Mucosa of gallbladder (tissue), 1 donor: ENCODE data around the gene BNIPL. TPM values are rescaled to one million over a fixed set of nuclear protein-coding genes. Genes with fewer than 3 reads are reported as not detected.

Experiments used
- DNase-seq: peaks from one replicate; pipeline ENCODE4 v3.0.0-alpha.2; 2020; ENCODE audit warnings: low spot score
- total RNA-seq: library from RNA; stranded (reverse); gene quantifications from one replicate; pipeline ENCODE4 v1.2.1, GENCODE V29; 2021
- donor health status: DM: no; HTN: no; CAD: no.

Gene BNIPL
- total RNA-seq, 1 donor from 2014 or later: 0.66 TPM

- DNase-seq: peak; percentile 47
These were observed 22.3 kb downstream of the BNIPL start for GRCh38 chr1:151058692-151059091.

- DNase-seq: peak; percentile 83
These were observed 23.0 kb downstream of the BNIPL start, which contains the start of gene CDC42SE1 for GRCh38 chr1:151059109-151060006. Gene CDC42SE1 (minus strand): TSS chr1:151059622. CDS start chr1:151055730, 3,892 bp downstream.

- DNase-seq: peak; percentile 39
These were observed 23.7 kb downstream of the BNIPL start, which contains the start of gene MLLT11 for GRCh38 chr1:151060007-151060656. Gene MLLT11 (plus strand): TSS chr1:151060397. CDS start chr1:151067225, 6,828 bp downstream.

- DNase-seq: no peak
These were observed 24.5 kb downstream of the BNIPL start for GRCh38 chr1:151060657-151061421.

- no peak for DNase-seq
These were observed 25.3 kb downstream of the BNIPL start for GRCh38 chr1:151061704-151062103.

GRCh38 chr1:151062741-151063371 is 26.5 kb downstream of the BNIPL start:
- DNase-seq: no peak

- DNase-seq: no peak
These were observed 28.8 kb downstream of the BNIPL start for GRCh38 chr1:151065089-151065645.

GRCh38 chr1:151067185-151067584 is 30.8 kb downstream of the BNIPL start:
- DNase-seq: no peak

- DNase-seq: no peak
These were observed 32.7 kb downstream of the BNIPL start for GRCh38 chr1:151069103-151069486.

- DNase-seq: peak; percentile 92
These were observed 34.3 kb downstream of the BNIPL start, which contains the start of gene GABPB2 for GRCh38 chr1:151070474-151071276. Gene GABPB2 (plus strand): TSS chr1:151070761. CDS start chr1:151088190, 17,429 bp downstream.

GRCh38 chr1:151072224-151072623 is 35.8 kb downstream of the BNIPL start:
- DNase-seq: no peak

- DNase-seq: no peak
These were observed 49.7 kb downstream of the BNIPL start for GRCh38 chr1:151085953-151086559.

Other genes with a start within 250 kb of the BNIPL start
- gene CTSK, start 228.3 kb upstream of the BNIPL start, total RNA-seq: 47.6 TPM
- 38.9 TPM for gene ARNT, start 160.0 kb upstream of the BNIPL start, total RNA-seq
- gene CTXND2, start 149.4 kb upstream of the BNIPL start, total RNA-seq: not detected
- gene SETDB1, start 110.2 kb upstream of the BNIPL start, total RNA-seq: 42.6 TPM
- 350 TPM for gene CERS2, start 61.8 kb upstream of the BNIPL start, total RNA-seq
- gene ANXA9, start 54.3 kb upstream of the BNIPL start, total RNA-seq: 25.1 TPM
- gene MINDY1, start 29.7 kb upstream of the BNIPL start, total RNA-seq: 60.1 TPM
- gene PRUNE1, start 28.1 kb upstream of the BNIPL start, total RNA-seq: 21.6 TPM
- 12.5 TPM for gene C1orf56, start 11.2 kb downstream of the BNIPL start, total RNA-seq
- gene CDC42SE1, start 23.0 kb downstream of the BNIPL start, total RNA-seq: 87.3 TPM
- gene MLLT11, start 23.8 kb downstream of the BNIPL start, total RNA-seq: 3.6 TPM
- 20.6 TPM for gene GABPB2, start 34.2 kb downstream of the BNIPL start, total RNA-seq
- 9.1 TPM for gene SEMA6C, start 110.0 kb downstream of the BNIPL start, total RNA-seq
- gene TNFAIP8L2, start 120.1 kb downstream of the BNIPL start, total RNA-seq: 4.6 TPM
- gene LYSMD1, start 129.3 kb downstream of the BNIPL start, total RNA-seq: 11.5 TPM
- 36.4 TPM for gene SCNM1, start 129.6 kb downstream of the BNIPL start, total RNA-seq
- 0.78 TPM for gene TMOD4, start 139.4 kb downstream of the BNIPL start, total RNA-seq
- gene VPS72, start 153.6 kb downstream of the BNIPL start, total RNA-seq: 43.8 TPM
- gene PIP5K1A, start 162.0 kb downstream of the BNIPL start, total RNA-seq: 41.8 TPM
- gene PSMD4, start 218.1 kb downstream of the BNIPL start, total RNA-seq: 125 TPM
- 40.4 TPM for gene ZNF687, start 245.7 kb downstream of the BNIPL start, total RNA-seq